ENCODE measurements around the gene ARRB1. TPM values are rescaled to one million over a fixed set of nuclear protein-coding genes. Genes with fewer than 3 reads are reported as not detected.

The ARRB1 gene
- polyA plus RNA-seq, 1 experiment: 15.7 TPM

DNA sequence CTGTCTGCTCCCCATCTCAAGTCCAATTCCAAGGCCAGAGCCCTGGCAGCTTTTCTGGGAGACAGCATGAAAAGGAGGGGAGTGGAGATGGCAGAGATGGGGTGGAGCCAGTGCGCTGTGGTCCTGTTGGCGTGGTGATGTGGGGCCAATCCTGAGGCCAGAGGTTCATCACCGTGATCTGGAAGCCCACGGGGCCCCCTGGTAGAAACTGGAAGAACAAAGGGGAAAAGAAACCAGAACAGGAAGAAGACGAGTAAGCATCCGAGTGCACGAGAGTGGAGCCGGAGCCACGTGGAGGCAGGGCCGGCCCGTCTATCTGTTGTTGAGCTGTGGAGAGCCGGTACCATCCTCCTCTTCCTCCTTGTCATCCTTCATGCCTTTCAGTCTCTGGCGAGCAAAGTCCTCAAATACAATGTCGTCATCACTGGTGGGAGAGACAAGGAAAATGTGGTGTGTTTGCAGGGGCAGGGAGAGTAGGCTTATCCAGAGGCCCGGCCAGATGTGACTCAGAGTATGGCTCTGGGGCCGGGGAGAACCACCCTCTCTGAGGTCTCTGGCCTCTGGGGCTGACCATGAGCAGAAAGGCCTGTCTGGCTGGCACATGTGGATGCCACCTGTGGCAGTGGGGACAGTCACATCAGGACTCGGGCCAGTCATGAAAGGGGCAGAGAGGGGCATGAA lies 85.5 kb downstream of the ARRB1 start:
- Histone ChIP-seq H3K27me3 (ENCODE audit: control insufficient read depth, insufficient read depth, low read length) (0 out of 2 replicates have a peak, but pooled peaks cover 2% of the 10 kb centered on the region), H3K4me3 (ENCODE audit: low read depth, low read length) (no peak overlapping the region), H3K36me3 (ENCODE audit: control insufficient read depth, insufficient read depth, low read length) (no peaks in the 10 kb centered on the region)
- TF ChIP-seq, protein P1, sequence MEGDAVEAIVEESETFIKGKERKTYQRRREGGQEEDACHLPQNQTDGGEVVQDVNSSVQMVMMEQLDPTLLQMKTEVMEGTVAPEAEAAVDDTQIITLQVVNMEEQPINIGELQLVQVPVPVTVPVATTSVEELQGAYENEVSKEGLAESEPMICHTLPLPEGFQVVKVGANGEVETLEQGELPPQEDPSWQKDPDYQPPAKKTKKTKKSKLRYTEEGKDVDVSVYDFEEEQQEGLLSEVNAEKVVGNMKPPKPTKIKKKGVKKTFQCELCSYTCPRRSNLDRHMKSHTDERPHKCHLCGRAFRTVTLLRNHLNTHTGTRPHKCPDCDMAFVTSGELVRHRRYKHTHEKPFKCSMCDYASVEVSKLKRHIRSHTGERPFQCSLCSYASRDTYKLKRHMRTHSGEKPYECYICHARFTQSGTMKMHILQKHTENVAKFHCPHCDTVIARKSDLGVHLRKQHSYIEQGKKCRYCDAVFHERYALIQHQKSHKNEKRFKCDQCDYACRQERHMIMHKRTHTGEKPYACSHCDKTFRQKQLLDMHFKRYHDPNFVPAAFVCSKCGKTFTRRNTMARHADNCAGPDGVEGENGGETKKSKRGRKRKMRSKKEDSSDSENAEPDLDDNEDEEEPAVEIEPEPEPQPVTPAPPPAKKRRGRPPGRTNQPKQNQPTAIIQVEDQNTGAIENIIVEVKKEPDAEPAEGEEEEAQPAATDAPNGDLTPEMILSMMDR (IDR thresholded peaks at IDR 0.05; ENCODE audit: insufficient read depth, low read depth, low read length): no peak
- POLR2A ChIA-PET: no interaction called here
- DNase-seq (ENCODE audit: low read depth): no peak
- CTCF ChIA-PET: interaction anchor here (0.8 to 3.5 kb wide), 3 partner anchors 17 to 124 kb away, joined by 3 to 15 read pairs (median 4); no protein-coding TSS in a partner anchor

DNA sequence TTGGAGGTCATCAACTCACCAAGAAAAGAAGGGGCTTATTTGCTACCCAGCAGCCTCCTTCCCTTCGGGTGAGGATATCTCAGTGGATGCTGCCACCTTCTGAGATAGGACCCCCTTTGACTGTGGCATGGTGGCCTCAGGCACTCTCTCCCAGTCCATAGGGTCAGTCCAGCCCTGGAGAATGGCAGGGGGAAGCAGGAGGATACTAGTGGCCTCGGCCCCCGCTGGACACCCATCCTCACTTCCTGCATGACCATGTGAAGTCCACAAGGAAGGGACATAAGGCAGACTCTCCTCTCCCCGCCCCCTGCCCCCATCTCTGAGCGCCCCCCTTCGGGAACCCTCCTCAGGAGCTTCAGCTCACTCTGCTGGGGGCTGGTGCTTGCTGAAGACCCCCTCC lies 86.5 kb downstream of the ARRB1 start:
- ChIA-PET CTCF (interaction anchor here (0.9 to 3.5 kb wide), 4 partner anchors 12 to 125 kb away, joined by 3 to 15 read pairs (median 4); no protein-coding TSS in a partner anchor), POLR2A (no interaction called here)
- TF ChIP-seq, protein P1 (IDR thresholded peaks at IDR 0.05; ENCODE audit: insufficient read depth, low read depth, low read length): no peak
- no peak for DNase-seq (ENCODE audit: low read depth)
- Histone ChIP-seq H3K4me3 (ENCODE audit: low read depth, low read length) (no peak overlapping the region), H3K27me3 (ENCODE audit: control insufficient read depth, insufficient read depth, low read length) (peaks cover 3% of the 10 kb centered on the region; the same call in 1 of the 2 replicates), H3K36me3 (ENCODE audit: control insufficient read depth, insufficient read depth, low read length) (no peaks in the 10 kb centered on the region)

DNA sequence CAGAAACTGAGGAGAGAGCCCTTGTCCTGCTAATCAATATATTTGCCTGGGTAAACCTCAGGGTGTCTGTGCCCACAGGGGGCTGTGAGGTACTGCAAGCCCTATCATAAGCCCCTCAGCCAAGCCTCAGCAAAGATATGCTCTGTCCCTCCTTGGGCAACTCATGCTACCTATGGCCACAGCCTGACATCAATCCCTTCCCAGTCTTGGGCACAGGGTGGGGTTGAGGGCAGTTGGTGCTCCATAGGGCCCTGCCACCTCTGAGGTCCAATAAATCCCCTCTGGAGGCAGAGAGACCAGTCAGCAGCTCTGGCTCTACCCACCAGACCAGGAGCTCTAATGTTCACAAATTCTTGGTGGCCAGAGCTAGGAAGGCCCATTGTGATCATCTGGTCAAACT lies 87.1 kb downstream of the ARRB1 start:
- H3K27me3 ChIP-seq (ENCODE audit: control insufficient read depth, insufficient read depth, low read length): peaks cover 3% of the 10 kb centered on the region; the same call in 1 of the 2 replicates
- TF ChIP-seq, protein P1 (IDR thresholded peaks at IDR 0.05; ENCODE audit: insufficient read depth, low read depth, low read length): no peak
- H3K36me3 ChIP-seq (ENCODE audit: control insufficient read depth, insufficient read depth, low read length): no peaks in the 10 kb centered on the region
- ChIA-PET CTCF (interaction anchor here (1.4 to 3.5 kb wide), 4 partner anchors 11 to 124 kb away, joined by 3 to 15 read pairs (median 4); no protein-coding TSS in a partner anchor), POLR2A (no interaction called here)
- DNase-seq (ENCODE audit: low read depth): no peak
- H3K4me3 ChIP-seq (ENCODE audit: low read depth, low read length): no peak overlapping the region

DNA sequence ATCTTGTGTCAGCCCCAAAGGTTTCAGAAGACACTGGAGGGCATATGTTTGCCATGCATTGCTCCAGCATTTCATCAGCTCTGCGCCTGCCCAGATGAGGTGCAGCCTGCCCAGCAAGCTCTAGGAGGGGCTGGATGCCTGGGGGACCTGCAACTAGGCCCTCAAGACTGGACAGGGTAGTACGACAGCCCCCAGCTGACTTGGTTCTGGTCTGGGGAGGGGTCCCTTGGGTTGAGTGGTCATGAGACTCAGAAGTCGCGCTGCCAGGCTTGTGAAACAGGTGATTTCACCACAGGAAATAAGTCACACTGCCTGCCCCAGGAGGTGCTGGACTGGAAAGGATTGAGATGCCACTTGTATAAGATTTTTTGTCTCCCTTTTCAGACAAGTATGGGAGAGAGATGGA lies 87.5 kb downstream of the ARRB1 start:
- no peaks in the 10 kb centered on the region for H3K36me3 ChIP-seq (ENCODE audit: control insufficient read depth, insufficient read depth, low read length)
- H3K4me3 ChIP-seq (ENCODE audit: low read depth, low read length): no peak overlapping the region
- POLR2A ChIA-PET: no interaction called here
- DNase-seq (ENCODE audit: low read depth): no peak
- TF ChIP-seq, protein P1 (IDR thresholded peaks at IDR 0.05; ENCODE audit: insufficient read depth, low read depth, low read length): no peak
- CTCF ChIA-PET: interaction anchor here (1.4 to 3.5 kb wide), 5 partner anchors 11 to 123 kb away, joined by 3 to 26 read pairs (median 4); no protein-coding TSS in a partner anchor
- peaks cover 2% of the 10 kb centered on the region; the same call in 1 of the 2 replicates for H3K27me3 ChIP-seq (ENCODE audit: control insufficient read depth, insufficient read depth, low read length)

DNA sequence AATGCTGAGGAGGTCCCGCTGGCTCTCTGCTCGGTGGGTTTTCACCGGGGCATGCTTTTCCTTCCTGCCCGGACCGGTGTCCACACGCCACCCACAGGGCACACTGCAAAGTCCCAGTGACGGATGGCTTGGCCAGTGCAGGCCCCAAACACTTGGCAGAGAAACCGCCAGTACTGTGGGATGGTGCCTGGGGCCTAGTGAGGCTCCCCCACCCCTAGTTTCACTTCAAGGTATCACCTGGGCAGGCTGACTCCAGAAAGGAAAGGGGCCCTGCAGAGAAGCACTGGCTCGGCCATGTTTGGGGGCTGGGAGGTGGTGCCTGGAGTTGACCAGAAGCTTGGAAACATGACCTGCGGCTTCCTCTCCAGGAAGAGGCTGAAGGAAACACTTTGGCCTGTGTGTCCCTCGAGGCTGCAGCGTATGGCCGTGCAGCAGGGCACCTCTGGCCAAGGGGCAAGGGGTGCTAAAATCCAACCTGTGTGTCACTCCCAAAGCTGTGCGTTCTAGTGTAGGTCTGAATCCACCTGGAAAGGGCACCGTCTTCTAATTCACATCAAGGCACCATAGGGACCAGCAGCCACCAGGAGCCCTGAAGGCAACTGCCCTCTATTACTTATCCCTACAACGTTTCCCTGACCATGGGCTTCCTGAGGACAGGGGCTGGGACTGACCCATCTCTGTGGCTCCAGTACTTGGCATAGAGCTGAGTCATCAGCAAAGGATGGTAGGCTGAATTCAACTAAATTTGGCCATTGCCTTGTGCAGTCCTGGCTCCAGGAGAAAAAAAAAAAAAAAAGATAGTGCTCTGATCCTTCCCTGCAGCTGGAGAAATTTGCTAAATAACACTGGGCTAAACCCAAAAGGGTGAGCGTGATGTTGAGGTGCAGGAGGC lies 88.3 kb downstream of the ARRB1 start:
- ChIA-PET POLR2A (no interaction called here), CTCF (interaction anchor here (1.4 to 3.5 kb wide), 6 partner anchors 11 to 123 kb away, joined by 3 to 26 read pairs (median 4); partner anchors contain the start of gene TPBGL)
- no peak overlapping the region for H3K4me3 ChIP-seq (ENCODE audit: low read depth, low read length)

More for the DNA sequence above, 88.3 kb downstream of the ARRB1 start:
- no peak for DNase-seq (ENCODE audit: low read depth)
- Histone ChIP-seq H3K36me3 (ENCODE audit: control insufficient read depth, insufficient read depth, low read length) (no peaks in the 10 kb centered on the region), H3K27me3 (ENCODE audit: control insufficient read depth, insufficient read depth, low read length) (peaks cover 2% of the 10 kb centered on the region; the same call in 1 of the 2 replicates)
- TF ChIP-seq, protein P1 (IDR thresholded peaks at IDR 0.05; ENCODE audit: insufficient read depth, low read depth, low read length): no peak

Data from BJ (cell line).